Measurements from ENCODE around the gene BCAS4.
"Not testable (repeated sequence)": the region's sequence is repeated elsewhere in the genome, so short reads cannot be mapped to it uniquely, and the experiment has no call there.

Gene BCAS4

DNA sequence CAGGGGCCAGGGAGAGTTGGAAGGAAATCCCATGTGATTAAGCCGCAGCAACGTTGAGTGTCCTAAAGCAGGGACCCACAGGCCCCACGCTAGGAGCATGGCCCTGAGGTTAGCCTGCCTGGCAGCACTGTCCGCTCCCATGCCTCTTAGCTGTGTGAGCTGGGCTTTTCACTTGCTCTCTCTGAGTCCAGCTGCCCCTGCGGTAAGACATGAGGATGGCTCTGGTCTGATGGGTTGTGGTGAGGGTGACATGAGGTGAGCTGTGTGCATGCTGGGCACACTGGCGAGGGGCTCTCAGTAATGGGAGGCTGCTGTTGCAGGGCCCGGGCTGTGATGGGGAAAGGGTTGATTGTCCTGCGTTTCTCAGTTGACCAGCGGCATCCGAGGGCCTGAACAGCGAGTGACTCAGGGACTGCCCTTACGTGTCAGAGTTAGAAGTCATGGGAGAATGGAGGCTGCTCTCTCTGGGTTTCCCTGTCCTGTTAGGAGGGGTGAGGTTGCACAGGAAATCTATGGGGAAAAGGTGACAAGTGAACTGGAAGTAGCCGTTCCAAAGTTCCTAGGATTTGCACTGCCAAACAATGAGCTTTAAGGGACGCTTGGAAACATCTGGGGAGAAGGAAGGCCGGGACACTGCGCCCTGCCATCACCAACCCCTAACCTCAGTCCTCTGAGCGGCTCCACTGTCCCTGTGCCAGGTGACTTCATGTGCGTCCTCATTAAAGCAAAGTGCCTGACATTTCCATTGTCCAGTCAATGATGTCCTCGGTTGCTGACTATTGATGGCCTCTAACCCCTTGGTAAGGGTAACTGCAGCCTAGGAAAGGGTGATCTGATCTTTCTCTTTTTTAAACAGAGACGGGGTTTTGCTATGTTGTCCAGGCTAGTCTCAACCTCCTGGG is 85.0 kb downstream of the BCAS4 start:
- FAIRE-seq, result no peak

- not testable (repeated sequence) for FAIRE-seq
These were observed 87.0 kb downstream of the BCAS4 start for GRCh38 chr20:50881759-50882424.

DNA sequence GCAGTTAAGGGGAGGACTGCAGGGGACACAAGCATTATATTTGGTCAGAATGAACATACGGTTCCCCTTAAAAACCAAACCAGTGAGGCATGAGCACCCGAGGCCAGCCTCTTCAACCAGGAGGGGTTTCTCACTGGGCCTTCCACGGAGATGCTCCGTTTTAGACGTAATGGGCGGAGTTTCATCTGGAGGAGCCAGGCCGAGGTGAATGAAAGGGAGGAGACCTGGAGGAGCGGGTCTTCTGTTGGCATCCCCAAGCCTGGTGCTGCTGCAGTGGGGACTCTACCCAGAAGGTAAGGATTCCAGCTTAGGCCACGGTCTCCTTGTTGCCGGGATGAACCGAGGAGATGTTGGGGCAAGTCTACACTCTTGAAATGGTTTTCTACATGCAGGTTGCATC is 89.0 kb downstream of the BCAS4 start:
- no peak for FAIRE-seq

- no peak for FAIRE-seq
These were observed 90.2 kb downstream of the BCAS4 start for GRCh38 chr20:50885068-50885467.

- FAIRE-seq, result no peak
These were observed 90.9 kb downstream of the BCAS4 start for GRCh38 chr20:50885781-50886180.

DNA sequence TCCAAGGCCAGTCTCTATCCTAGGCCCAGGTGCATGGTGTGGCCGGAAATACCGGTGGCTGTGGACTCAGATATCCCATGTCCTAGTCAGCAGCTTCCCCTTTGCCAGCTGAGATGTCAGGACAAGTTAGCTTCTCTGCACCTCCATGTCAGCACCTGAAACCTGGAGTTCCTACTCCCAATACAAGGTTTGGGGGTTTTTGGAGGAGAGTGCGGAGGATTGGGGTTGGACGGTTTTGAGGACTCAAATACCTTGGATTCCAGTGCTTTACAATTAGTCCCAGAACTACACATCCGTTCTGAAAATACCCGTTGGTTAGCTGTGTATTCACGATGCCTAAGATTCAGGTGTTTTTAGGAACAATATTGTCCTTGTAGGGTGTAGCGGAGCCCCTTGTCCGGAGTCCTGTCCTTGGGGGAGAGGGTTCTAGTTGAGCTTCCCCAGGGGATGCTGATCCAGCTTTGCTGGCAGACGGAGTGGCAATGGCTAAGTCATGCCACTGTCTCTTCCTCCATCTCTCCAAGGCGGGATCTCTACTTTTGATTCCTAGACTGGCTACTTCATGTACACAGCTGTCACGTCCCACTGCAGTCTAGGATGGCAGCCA is 91.4 kb downstream of the BCAS4 start:
- FAIRE-seq, result no peak

- FAIRE-seq, result no peak
These were observed 92.7 kb downstream of the BCAS4 start for GRCh38 chr20:50887576-50887975.

- FAIRE-seq, result no peak
These were observed 96.3 kb downstream of the BCAS4 start for GRCh38 chr20:50891138-50891537.

DNA sequence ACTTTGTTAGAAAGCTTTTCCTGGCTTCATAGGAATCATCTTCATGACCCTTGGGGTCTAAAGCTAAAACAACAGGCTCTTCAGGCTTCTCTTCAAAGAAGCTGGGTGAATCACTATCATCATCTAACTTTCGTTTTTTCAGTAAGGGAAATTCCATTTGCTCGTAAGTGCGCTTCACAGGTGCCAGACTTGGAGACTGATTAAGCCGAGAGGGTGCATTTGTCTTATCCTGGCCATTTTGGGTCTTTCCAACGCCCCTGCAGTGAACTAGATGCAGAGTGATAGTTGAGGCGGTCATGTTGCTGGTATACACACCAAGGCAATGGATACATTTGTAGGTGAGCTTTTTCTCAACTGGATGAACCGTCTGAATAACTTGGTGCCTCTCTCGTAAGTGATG is 97.5 kb downstream of the BCAS4 start:
- FAIRE-seq, result no peak

DNA sequence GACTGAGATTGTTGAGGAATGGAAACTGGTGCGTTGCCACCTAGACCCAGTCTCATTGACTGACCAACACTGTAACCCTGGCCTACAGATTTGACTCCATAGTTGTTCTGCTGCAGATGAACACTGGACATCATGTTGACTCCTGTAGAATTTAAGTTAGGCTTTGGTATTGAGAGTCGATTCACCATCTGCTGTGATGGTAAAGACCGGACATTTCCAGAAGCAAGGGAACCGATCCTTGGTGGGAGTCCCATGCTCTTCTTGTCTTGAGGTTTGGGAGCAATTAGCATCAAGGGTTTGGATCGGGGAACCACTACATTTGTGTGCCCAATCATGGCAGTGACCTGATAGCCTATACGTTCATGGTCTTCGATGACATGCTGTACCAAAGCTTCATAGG is 98.8 kb downstream of the BCAS4 start:
- no peak for FAIRE-seq

DNA sequence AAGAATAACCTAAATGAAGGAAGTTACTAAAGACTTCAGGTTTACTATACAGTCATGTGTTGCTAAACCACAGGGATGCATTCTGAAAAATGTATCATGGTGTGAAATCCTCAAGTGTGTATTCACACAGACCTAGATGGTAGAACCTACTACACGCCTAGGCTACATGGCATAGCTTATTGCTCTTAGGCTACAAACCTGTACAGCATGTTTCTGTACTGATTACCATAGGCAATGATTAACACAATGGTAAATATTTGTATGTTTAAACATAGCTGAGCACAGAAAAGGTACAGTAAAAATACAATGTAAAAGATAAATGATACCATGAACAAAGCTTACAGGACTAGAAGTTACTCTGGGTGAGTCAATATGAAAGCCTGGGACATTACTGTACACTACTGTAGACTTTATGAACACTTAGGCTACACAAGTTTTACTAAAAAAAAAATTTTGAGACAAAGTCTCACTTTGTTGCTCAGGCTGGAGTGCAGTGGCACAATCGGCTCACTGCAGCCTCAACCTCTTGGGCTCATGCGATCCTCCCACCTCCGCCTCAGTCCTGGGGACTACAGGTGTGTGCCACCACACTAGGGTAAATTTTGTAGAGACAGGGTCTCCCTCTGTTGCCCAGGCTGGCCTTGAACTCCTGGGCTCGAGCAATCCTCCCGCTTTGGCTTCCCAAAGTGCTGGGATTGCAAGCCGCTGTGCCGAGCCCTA is 100.4 kb downstream of the BCAS4 start:
- FAIRE-seq, result no peak

DNA sequence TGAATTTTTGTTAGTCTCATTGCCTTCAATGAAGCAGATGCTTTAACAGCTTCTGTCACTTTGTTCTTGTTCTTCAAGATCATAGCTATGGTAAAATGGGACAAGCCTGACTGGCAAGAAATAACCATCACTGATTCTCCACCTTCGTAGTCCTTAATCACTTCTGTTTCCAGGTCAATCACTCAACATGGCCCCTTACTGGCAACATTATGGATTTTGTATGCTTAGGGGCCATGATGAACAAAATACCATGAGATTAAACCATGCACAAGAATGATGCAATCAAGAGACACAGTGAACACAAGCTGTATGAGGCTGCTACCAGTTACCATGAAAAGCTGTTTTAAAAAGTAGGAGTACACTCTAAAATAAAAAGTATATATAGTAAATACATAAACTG is 103.6 kb downstream of the BCAS4 start:
- no peak for FAIRE-seq

- no peak for FAIRE-seq
These were observed 105.4 kb downstream of the BCAS4 start for GRCh38 chr20:50900261-50900660.

GRCh38 chr20:50901301-50901700 is 106.4 kb downstream of the BCAS4 start:
- FAIRE-seq, result no peak

- FAIRE-seq, result no peak
These were observed 108.6 kb downstream of the BCAS4 start for GRCh38 chr20:50903353-50904051.

GRCh38 chr20:50904067-50904570 is 109.3 kb downstream of the BCAS4 start:
- FAIRE-seq, result no peak

- no peak for FAIRE-seq
These were observed 114.6 kb downstream of the BCAS4 start for GRCh38 chr20:50909413-50909812.

- no peak for FAIRE-seq
These were observed 116.2 kb downstream of the BCAS4 start for GRCh38 chr20:50911030-50911429.

DNA sequence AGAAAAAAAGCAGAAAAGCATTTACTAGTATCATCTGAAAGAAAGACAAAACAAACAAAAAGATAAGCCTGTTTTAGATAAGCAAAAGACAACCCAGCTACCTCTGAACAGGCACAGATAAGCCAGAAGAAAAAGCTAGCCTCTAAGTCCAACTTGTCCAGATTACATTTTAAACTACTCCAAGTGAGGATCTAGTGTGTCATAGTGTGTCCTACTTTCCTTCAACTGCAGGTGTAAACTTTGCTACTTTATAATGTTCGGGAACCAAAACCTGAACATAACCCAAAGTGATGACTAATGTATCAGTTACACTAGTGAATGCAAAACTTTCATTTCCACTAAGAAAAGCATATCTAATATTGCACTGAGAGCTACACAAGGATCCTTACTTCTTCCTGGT is 116.9 kb downstream of the BCAS4 start:
- no peak for FAIRE-seq

- no peak for FAIRE-seq
These were observed 119.0 kb downstream of the BCAS4 start for GRCh38 chr20:50913690-50914375.

GRCh38 chr20:50915424-50915823 is 120.6 kb downstream of the BCAS4 start:
- no peak for FAIRE-seq

GRCh38 chr20:50916257-50916656 is 121.4 kb downstream of the BCAS4 start:
- no peak for FAIRE-seq

Measured in G401.6 (cell line).